Measurements from ENCODE around the gene RBPJL. TPM values are rescaled to one million over a fixed set of nuclear protein-coding genes. Genes with fewer than 3 reads are reported as not detected.

Gene RBPJL
- total and polyA plus RNA-seq, 2 of the 13 experiments (the other 11 are each of a cell fraction or from before 2014, with no cell fraction given), result not detected

DNA sequence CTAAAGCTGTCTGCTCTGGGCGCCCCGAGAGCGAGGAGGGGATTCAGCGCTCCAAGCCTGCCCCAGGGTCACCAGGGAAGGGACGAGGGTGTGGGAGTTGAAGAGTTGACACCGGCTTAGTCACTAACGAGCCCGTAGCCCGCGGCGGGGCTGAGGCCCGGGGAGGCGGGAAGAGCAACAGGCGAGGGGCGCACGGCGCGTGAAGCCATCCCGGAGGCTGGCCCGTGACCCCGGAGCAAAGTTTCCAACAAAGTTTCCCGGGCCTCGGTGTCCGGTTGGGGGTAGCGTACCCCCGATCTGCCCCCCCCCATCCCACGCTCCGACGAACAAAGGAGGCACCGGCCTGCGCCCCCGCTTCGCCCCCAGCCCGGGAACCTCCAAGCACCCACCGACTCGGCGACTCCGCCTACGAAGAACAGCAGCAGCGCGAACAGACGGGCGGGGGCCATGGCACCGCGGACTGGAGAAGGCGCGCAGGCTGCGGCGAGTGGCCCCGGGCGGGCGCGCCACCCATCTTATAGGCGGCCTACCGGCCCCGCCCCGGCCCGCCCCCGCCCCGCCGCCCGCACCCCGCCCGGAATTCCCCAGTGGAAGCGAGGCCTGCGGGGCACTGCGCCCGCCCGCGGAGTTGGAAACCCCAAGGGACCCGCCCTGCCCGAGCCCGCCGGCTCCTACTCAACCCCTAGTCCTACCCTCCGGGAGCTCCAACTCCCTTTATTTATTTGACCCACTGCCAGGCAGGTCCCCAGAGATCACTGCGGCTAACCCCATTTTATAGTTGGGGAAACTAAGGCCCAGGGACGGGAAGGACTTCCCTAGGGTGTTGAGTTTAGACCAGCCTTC lies 41.5 kb downstream of the RBPJL start, which contains the start of gene SDC4 (continued):
- TF ChIP-seq, protein P1, sequence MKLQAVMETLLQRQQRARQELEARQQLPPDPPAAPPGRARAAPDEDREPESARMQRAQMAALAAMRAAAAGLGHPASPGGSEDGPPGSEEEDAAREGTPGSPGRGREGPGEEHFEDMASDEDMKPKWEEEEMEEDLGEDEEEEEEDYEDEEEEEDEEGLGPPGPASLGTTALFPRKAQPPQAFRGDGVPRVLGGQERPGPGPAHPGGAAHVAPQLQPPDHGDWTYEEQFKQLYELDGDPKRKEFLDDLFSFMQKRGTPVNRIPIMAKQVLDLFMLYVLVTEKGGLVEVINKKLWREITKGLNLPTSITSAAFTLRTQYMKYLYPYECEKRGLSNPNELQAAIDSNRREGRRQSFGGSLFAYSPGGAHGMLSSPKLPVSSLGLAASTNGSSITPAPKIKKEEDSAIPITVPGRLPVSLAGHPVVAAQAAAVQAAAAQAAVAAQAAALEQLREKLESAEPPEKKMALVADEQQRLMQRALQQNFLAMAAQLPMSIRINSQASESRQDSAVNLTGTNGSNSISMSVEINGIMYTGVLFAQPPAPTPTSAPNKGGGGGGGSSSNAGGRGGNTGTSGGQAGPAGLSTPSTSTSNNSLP (IDR thresholded peaks at IDR 0.05; ENCODE audit: low read depth, low read length), result no peak
- TF ChIP-seq HOXD1 (CRISPR knock-in tag; IDR thresholded peaks at IDR 0.05), result peak; percentile 92
- TF ChIP-seq THAP7 (CRISPR knock-in tag; IDR thresholded peaks at IDR 0.05), result no peak; the same call in 1 of the 2 replicates
- peak; percentile 72 for TF ChIP-seq ZFX (CRISPR knock-in tag; IDR thresholded peaks at IDR 0.05; ENCODE audit: low read depth)
- no peak for TF ChIP-seq NPAS2 (CRISPR knock-in tag; IDR thresholded peaks at IDR 0.05; ENCODE audit: borderline replicate concordance)
- peak; percentile 39; the same call in 1 of the 2 replicates for TF ChIP-seq NFKBIZ (CRISPR knock-in tag; IDR thresholded peaks at IDR 0.05)
- TF ChIP-seq TRIM24 (CRISPR knock-in tag; IDR thresholded peaks at IDR 0.05), result no peak
- TF ChIP-seq, protein P2, sequence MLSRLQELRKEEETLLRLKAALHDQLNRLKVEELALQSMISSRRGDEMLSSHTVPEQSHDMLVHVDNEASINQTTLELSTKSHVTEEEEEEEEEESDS (CRISPR knock-in tag; IDR thresholded peaks at IDR 0.05; ENCODE audit: borderline replicate concordance), result no peak
- peak; percentile 86 for TF ChIP-seq ZBTB38 (CRISPR knock-in tag; IDR thresholded peaks at IDR 0.05)
- 0 out of 2 replicates have a peak, but pooled peaks have one; percentile 26 for TF ChIP-seq KDM5A (IDR thresholded peaks at IDR 0.05; ENCODE audit: borderline replicate concordance, low read length)
- no peak for TF ChIP-seq HCFC1 (IDR thresholded peaks at IDR 0.05; ENCODE audit: low read depth, low read length)
- peak; percentile 20; the same call in 1 of the 2 replicates for TF ChIP-seq ETV5 (CRISPR knock-in tag; IDR thresholded peaks at IDR 0.05; ENCODE audit: borderline replicate concordance)
- no peak for TF ChIP-seq NR2F2 (IDR thresholded peaks at IDR 0.05; ENCODE audit: borderline replicate concordance, low read depth)
- TF ChIP-seq ESRRA (CRISPR knock-in tag; IDR thresholded peaks at IDR 0.05; ENCODE audit: low read depth), result peak; percentile 73; the same call in 1 of the 2 replicates
- 0 out of 2 replicates have a peak, but pooled peaks have one; percentile 37 for TF ChIP-seq MZF1 (CRISPR knock-in tag; IDR thresholded peaks at IDR 0.05; ENCODE audit: borderline replicate concordance)
- TF ChIP-seq, protein P3, sequence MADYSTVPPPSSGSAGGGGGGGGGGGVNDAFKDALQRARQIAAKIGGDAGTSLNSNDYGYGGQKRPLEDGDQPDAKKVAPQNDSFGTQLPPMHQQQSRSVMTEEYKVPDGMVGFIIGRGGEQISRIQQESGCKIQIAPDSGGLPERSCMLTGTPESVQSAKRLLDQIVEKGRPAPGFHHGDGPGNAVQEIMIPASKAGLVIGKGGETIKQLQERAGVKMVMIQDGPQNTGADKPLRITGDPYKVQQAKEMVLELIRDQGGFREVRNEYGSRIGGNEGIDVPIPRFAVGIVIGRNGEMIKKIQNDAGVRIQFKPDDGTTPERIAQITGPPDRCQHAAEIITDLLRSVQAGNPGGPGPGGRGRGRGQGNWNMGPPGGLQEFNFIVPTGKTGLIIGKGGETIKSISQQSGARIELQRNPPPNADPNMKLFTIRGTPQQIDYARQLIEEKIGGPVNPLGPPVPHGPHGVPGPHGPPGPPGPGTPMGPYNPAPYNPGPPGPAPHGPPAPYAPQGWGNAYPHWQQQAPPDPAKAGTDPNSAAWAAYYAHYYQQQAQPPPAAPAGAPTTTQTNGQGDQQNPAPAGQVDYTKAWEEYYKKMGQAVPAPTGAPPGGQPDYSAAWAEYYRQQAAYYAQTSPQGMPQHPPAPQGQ (CRISPR knock-in tag; IDR thresholded peaks at IDR 0.05; ENCODE audit: borderline replicate concordance), result 0 out of 2 replicates have a peak, but pooled peaks have one; percentile 20
- TF ChIP-seq ZNF772 (CRISPR knock-in tag; IDR thresholded peaks at IDR 0.05), result no peak; the same call in 1 of the 2 replicates
- TF ChIP-seq POLR2AphosphoS2 (IDR thresholded peaks at IDR 0.05; ENCODE audit: low read depth, low read length), result peak; percentile 86
- no peak; the same call in 1 of the 2 replicates for TF ChIP-seq JUND (CRISPR knock-in tag; IDR thresholded peaks at IDR 0.05)
- peak; percentile 85; the same call in 1 of the 2 replicates for TF ChIP-seq PBX3 (CRISPR knock-in tag; IDR thresholded peaks at IDR 0.05; ENCODE audit: borderline replicate concordance)
- TF ChIP-seq, protein P4, sequence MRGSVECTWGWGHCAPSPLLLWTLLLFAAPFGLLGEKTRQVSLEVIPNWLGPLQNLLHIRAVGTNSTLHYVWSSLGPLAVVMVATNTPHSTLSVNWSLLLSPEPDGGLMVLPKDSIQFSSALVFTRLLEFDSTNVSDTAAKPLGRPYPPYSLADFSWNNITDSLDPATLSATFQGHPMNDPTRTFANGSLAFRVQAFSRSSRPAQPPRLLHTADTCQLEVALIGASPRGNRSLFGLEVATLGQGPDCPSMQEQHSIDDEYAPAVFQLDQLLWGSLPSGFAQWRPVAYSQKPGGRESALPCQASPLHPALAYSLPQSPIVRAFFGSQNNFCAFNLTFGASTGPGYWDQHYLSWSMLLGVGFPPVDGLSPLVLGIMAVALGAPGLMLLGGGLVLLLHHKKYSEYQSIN (CRISPR knock-in tag; IDR thresholded peaks at IDR 0.05; ENCODE audit: borderline replicate concordance), result 0 out of 2 replicates have a peak, but pooled peaks have one; percentile 60

All from HepG2 (cell line).